ENCODE data around the gene TEX29.

Gene TEX29

GRCh38 chr13:111367340-111367739 lies 46.9 kb downstream of the TEX29 start:
- H3K36me3 ChIP-seq (ENCODE audit: control insufficient read depth in 1 of 2, insufficient read depth in 2 of 2, low read length in 2 of 2) = no peaks in the 10 kb centered on the region
- H3K27me3 ChIP-seq (ENCODE audit: control insufficient read depth in 1 of 2, insufficient read depth in 2 of 2, low read length in 2 of 2) = peaks cover 0 to 6% of the 10 kb centered on the region in 2 donors
- H3K4me1 ChIP-seq (ENCODE audit: control insufficient read depth in 1 of 2, insufficient read depth in 2 of 2, low read length in 2 of 2) = no peaks in the 10 kb centered on the region
- no peaks in the 10 kb centered on the region for H3K9me3 ChIP-seq (ENCODE audit: control insufficient read depth in 1 of 2, low read length in 2 of 2)
- H3K4me3 ChIP-seq (ENCODE audit: low read depth in 1 of 2, low read length in 2 of 2) = no peak overlapping the region
- no peak overlapping the region for H3K9ac ChIP-seq (ENCODE audit: low read depth in 1 of 2, low read length in 2 of 2)
- no peak overlapping the region for H3K27ac ChIP-seq (ENCODE audit: low read depth, low read length)

GRCh38 chr13:111368091-111368490 lies 47.6 kb downstream of the TEX29 start:
- Histone ChIP-seq H3K9ac (ENCODE audit: low read depth in 1 of 2, low read length in 2 of 2) (no peak overlapping the region), H3K27ac (ENCODE audit: low read depth, low read length) (no peak overlapping the region), H3K9me3 (ENCODE audit: control insufficient read depth in 1 of 2, low read length in 2 of 2) (no peaks in the 10 kb centered on the region), H3K36me3 (ENCODE audit: control insufficient read depth in 1 of 2, insufficient read depth in 2 of 2, low read length in 2 of 2) (no peaks in the 10 kb centered on the region), H3K4me3 (ENCODE audit: low read depth in 1 of 2, low read length in 2 of 2) (no peak overlapping the region), H3K27me3 (ENCODE audit: control insufficient read depth in 1 of 2, insufficient read depth in 2 of 2, low read length in 2 of 2) (peaks cover 0 to 5% of the 10 kb centered on the region in 2 donors), H3K4me1 (ENCODE audit: control insufficient read depth in 1 of 2, insufficient read depth in 2 of 2, low read length in 2 of 2) (no peaks in the 10 kb centered on the region)

GRCh38 chr13:111370147-111370546 lies 49.7 kb downstream of the TEX29 start:
- Histone ChIP-seq H3K9me3 (ENCODE audit: control insufficient read depth in 1 of 2, low read length in 2 of 2) (no peaks in the 10 kb centered on the region), H3K4me3 (ENCODE audit: low read depth in 1 of 2, low read length in 2 of 2) (no peak overlapping the region), H3K9ac (ENCODE audit: low read depth in 1 of 2, low read length in 2 of 2) (no peak overlapping the region), H3K36me3 (ENCODE audit: control insufficient read depth in 1 of 2, insufficient read depth in 2 of 2, low read length in 2 of 2) (no peaks in the 10 kb centered on the region), H3K27ac (ENCODE audit: low read depth, low read length) (no peak overlapping the region), H3K4me1 (ENCODE audit: control insufficient read depth in 1 of 2, insufficient read depth in 2 of 2, low read length in 2 of 2) (no peaks in the 10 kb centered on the region), H3K27me3 (ENCODE audit: control insufficient read depth in 1 of 2, insufficient read depth in 2 of 2, low read length in 2 of 2) (peaks cover 0 to 3% of the 10 kb centered on the region in 2 donors)

GRCh38 chr13:111370570-111371535 lies 50.4 kb downstream of the TEX29 start:
- Histone ChIP-seq H3K4me3 (ENCODE audit: low read depth in 1 of 2, low read length in 2 of 2) (no peak overlapping the region), H3K27me3 (ENCODE audit: control insufficient read depth in 1 of 2, insufficient read depth in 2 of 2, low read length in 2 of 2) (no peaks in the 10 kb centered on the region), H3K9ac (ENCODE audit: low read depth in 1 of 2, low read length in 2 of 2) (no peak overlapping the region), H3K27ac (ENCODE audit: low read depth, low read length) (no peak overlapping the region), H3K36me3 (ENCODE audit: control insufficient read depth in 1 of 2, insufficient read depth in 2 of 2, low read length in 2 of 2) (no peaks in the 10 kb centered on the region), H3K9me3 (ENCODE audit: control insufficient read depth in 1 of 2, low read length in 2 of 2) (no peaks in the 10 kb centered on the region), H3K4me1 (ENCODE audit: control insufficient read depth in 1 of 2, insufficient read depth in 2 of 2, low read length in 2 of 2) (no peaks in the 10 kb centered on the region)

GRCh38 chr13:111371720-111372119 lies 51.3 kb downstream of the TEX29 start:
- no peak overlapping the region for H3K4me3 ChIP-seq (ENCODE audit: low read depth in 1 of 2, low read length in 2 of 2)
- no peak overlapping the region for H3K27ac ChIP-seq (ENCODE audit: low read depth, low read length)
- no peaks in the 10 kb centered on the region for H3K9me3 ChIP-seq (ENCODE audit: control insufficient read depth in 1 of 2, low read length in 2 of 2)
- no peak overlapping the region for H3K9ac ChIP-seq (ENCODE audit: low read depth in 1 of 2, low read length in 2 of 2)
- no peaks in the 10 kb centered on the region for H3K4me1 ChIP-seq (ENCODE audit: control insufficient read depth in 1 of 2, insufficient read depth in 2 of 2, low read length in 2 of 2)
- no peaks in the 10 kb centered on the region for H3K27me3 ChIP-seq (ENCODE audit: control insufficient read depth in 1 of 2, insufficient read depth in 2 of 2, low read length in 2 of 2)
- no peaks in the 10 kb centered on the region for H3K36me3 ChIP-seq (ENCODE audit: control insufficient read depth in 1 of 2, insufficient read depth in 2 of 2, low read length in 2 of 2)

GRCh38 chr13:111372651-111373425 lies 52.4 kb downstream of the TEX29 start:
- H3K9ac ChIP-seq (ENCODE audit: low read depth in 1 of 2, low read length in 2 of 2) = no peak overlapping the region
- H3K27me3 ChIP-seq (ENCODE audit: control insufficient read depth in 1 of 2, insufficient read depth in 2 of 2, low read length in 2 of 2) = no peaks in the 10 kb centered on the region
- no peaks in the 10 kb centered on the region for H3K36me3 ChIP-seq (ENCODE audit: control insufficient read depth in 1 of 2, insufficient read depth in 2 of 2, low read length in 2 of 2)
- no peaks in the 10 kb centered on the region for H3K4me1 ChIP-seq (ENCODE audit: control insufficient read depth in 1 of 2, insufficient read depth in 2 of 2, low read length in 2 of 2)
- no peak overlapping the region for H3K4me3 ChIP-seq (ENCODE audit: low read depth in 1 of 2, low read length in 2 of 2)
- no peaks in the 10 kb centered on the region for H3K9me3 ChIP-seq (ENCODE audit: control insufficient read depth in 1 of 2, low read length in 2 of 2)
- H3K27ac ChIP-seq (ENCODE audit: low read depth, low read length) = no peak overlapping the region

GRCh38 chr13:111373486-111373885 lies 53.0 kb downstream of the TEX29 start:
- no peaks in the 10 kb centered on the region for H3K36me3 ChIP-seq (ENCODE audit: control insufficient read depth in 1 of 2, insufficient read depth in 2 of 2, low read length in 2 of 2)
- H3K4me3 ChIP-seq (ENCODE audit: low read depth in 1 of 2, low read length in 2 of 2) = no peak overlapping the region
- no peak overlapping the region for H3K27ac ChIP-seq (ENCODE audit: low read depth, low read length)
- H3K4me1 ChIP-seq (ENCODE audit: control insufficient read depth in 1 of 2, insufficient read depth in 2 of 2, low read length in 2 of 2) = no peaks in the 10 kb centered on the region
- no peaks in the 10 kb centered on the region for H3K27me3 ChIP-seq (ENCODE audit: control insufficient read depth in 1 of 2, insufficient read depth in 2 of 2, low read length in 2 of 2)
- no peak overlapping the region for H3K9ac ChIP-seq (ENCODE audit: low read depth in 1 of 2, low read length in 2 of 2)
- no peaks in the 10 kb centered on the region for H3K9me3 ChIP-seq (ENCODE audit: control insufficient read depth in 1 of 2, low read length in 2 of 2)

- no peak overlapping the region for H3K9ac ChIP-seq (ENCODE audit: low read depth in 1 of 2, low read length in 2 of 2)
- H3K4me3 ChIP-seq (ENCODE audit: low read depth in 1 of 2, low read length in 2 of 2) = no peak overlapping the region
- no peaks in the 10 kb centered on the region for H3K36me3 ChIP-seq (ENCODE audit: control insufficient read depth in 1 of 2, insufficient read depth in 2 of 2, low read length in 2 of 2)
- H3K4me1 ChIP-seq (ENCODE audit: control insufficient read depth in 1 of 2, insufficient read depth in 2 of 2, low read length in 2 of 2) = no peaks in the 10 kb centered on the region
- H3K27ac ChIP-seq (ENCODE audit: low read depth, low read length) = no peak overlapping the region
- H3K27me3 ChIP-seq (ENCODE audit: control insufficient read depth in 1 of 2, insufficient read depth in 2 of 2, low read length in 2 of 2) = no peaks in the 10 kb centered on the region
- no peaks in the 10 kb centered on the region for H3K9me3 ChIP-seq (ENCODE audit: control insufficient read depth in 1 of 2, low read length in 2 of 2)
These were observed 60.0 kb downstream of the TEX29 start for GRCh38 chr13:111380431-111380830.

- Histone ChIP-seq H3K9me3 (ENCODE audit: control insufficient read depth in 1 of 2, low read length in 2 of 2) (no peaks in the 10 kb centered on the region), H3K4me3 (ENCODE audit: low read depth in 1 of 2, low read length in 2 of 2) (no peak overlapping the region), H3K4me1 (ENCODE audit: control insufficient read depth in 1 of 2, insufficient read depth in 2 of 2, low read length in 2 of 2) (no peaks in the 10 kb centered on the region), H3K9ac (ENCODE audit: low read depth in 1 of 2, low read length in 2 of 2) (no peak overlapping the region), H3K27me3 (ENCODE audit: control insufficient read depth in 1 of 2, insufficient read depth in 2 of 2, low read length in 2 of 2) (no peaks in the 10 kb centered on the region), H3K36me3 (ENCODE audit: control insufficient read depth in 1 of 2, insufficient read depth in 2 of 2, low read length in 2 of 2) (no peaks in the 10 kb centered on the region), H3K27ac (ENCODE audit: low read depth, low read length) (no peak overlapping the region)
These were observed 62.0 kb downstream of the TEX29 start for GRCh38 chr13:111382411-111382810.

GRCh38 chr13:111382877-111383276 lies 62.4 kb downstream of the TEX29 start:
- Histone ChIP-seq H3K4me1 (ENCODE audit: control insufficient read depth in 1 of 2, insufficient read depth in 2 of 2, low read length in 2 of 2) (no peaks in the 10 kb centered on the region), H3K9me3 (ENCODE audit: control insufficient read depth in 1 of 2, low read length in 2 of 2) (no peaks in the 10 kb centered on the region), H3K27ac (ENCODE audit: low read depth, low read length) (no peak overlapping the region), H3K4me3 (ENCODE audit: low read depth in 1 of 2, low read length in 2 of 2) (no peak overlapping the region), H3K27me3 (ENCODE audit: control insufficient read depth in 1 of 2, insufficient read depth in 2 of 2, low read length in 2 of 2) (no peaks in the 10 kb centered on the region), H3K9ac (ENCODE audit: low read depth in 1 of 2, low read length in 2 of 2) (no peak overlapping the region), H3K36me3 (ENCODE audit: control insufficient read depth in 1 of 2, insufficient read depth in 2 of 2, low read length in 2 of 2) (no peaks in the 10 kb centered on the region)

Data from duodenal mucosa (tissue), 2 donors.